ENCODE measurements around the gene PTMS. TPM values are rescaled to one million over a fixed set of nuclear protein-coding genes. Genes with fewer than 3 reads are reported as not detected.

PTMS gene
- total RNA-seq, 2 experiments from 2014 or later: 104 to 109 TPM

DNA sequence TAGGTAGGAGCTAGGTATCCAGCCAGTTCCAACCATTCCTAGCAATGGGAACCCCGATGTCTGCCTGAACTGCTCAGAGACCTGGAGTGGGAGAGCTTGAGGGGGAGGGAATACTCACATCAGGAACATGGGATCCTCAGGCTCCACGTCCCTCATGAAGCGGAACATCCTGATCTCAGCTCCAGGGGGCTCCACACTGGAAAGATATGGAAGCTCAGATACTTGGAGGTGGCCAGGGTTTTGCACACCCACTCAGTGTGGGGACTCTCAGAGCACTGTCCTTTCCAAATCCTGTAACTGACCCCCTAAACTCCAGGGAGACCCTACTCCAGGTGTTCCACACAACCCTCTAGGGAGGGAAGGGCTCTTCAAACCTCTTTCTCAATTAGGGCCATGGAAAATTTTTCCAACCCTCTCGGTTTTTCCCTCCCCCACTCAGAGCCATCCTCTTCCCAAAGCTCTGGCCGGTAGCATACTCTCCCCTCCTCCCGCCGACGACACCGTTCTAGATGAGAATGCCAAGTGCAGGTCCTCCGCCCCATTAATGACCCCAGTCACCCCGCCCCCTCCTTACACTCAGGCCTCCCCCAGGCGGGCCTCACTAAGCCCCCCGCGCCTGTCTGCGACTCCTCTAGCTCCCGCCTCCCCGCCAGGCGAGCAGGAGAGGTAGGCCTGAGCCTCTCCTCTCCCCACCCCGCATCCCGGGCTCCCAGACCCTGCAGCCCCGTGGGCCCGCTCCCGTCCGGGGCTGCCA is 13.8 kb upstream of the PTMS start:
- intact Hi-C loops (cut with micrococcal nuclease): loop anchor here (2.0 kb wide), 2 partner anchors 14 to 436 kb away; partner anchors contain the start of genes PEX5 and PTMS
- H3K27me3 Mint-ChIP-seq: no peaks in the 10 kb centered on the region
- H3K36me3 Mint-ChIP-seq: peaks cover 22% of the 10 kb centered on the region
- ChIA-PET CTCF (interaction anchor here (0.5 to 5.9 kb wide), 32 partner anchors 8 to 287 kb away, joined by 3 to 91 read pairs (median 10); partner anchors contain the start of genes CD4, CDCA3, COPS7A and GPR162), POLR2A (interaction anchor here (0.9 to 3.7 kb wide), 20 partner anchors 10 to 266 kb away, joined by 3 to 37 read pairs (median 4); partner anchors contain the start of genes CD4, CDCA3, COPS7A and GAPDH)
- no peaks in the 10 kb centered on the region for H3K9me3 Mint-ChIP-seq
- peaks cover 24% of the 10 kb centered on the region for H3K4me1 Mint-ChIP-seq (ENCODE audit: low read depth)
- peak overlapping the region; percentile 93 for H3K4me3 Mint-ChIP-seq
- peak overlapping the region; percentile 96 for H3K27ac Mint-ChIP-seq
- no peak for DNase-seq

DNA sequence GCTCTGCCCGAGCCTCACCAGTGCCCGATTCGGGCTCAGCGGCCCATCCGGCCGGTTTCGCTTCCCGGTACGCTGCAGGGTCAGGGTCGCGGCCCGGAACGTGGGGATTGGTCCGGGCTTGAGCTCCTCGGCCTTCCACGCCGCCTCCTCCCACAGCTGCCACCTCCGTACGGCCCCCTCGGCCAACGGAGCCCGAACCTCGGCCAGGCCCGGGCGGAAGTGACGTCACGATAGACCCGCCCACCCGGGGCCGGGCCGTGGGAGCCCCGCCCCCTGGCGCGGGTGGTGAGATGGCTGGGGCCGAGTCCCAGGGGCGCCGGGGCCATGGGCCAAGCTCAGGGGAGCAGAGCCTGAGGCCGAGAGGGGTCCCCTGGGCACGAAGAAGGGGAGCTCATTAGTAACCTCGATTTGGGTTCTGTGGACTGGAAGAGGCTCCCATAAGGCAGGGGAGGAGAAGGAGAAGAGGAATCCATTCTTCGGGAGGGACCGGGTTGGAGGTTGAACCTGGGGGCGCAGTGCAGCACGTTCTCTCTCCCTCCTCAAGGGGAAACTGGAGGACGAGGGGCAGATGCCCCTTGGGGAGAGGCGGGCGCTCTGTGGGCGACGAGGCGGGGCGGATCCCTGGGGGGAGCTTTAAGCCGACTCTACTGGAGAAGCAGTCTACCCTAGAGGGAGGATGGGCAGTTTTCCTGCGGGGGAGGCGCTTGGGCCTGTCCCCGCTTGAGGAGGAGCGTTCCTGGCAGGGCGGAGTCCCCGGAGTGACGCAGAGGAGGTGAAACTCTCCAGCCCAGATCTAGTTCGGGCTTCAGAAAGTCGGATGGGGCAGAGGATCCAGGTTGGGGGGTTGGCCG is 13.0 kb upstream of the PTMS start, which contains the start of gene MLF2:
MLF2 (minus strand) TSS at position 221 of the 851 bp plus-strand sequence. CDS start 807 bp downstream, outside the sequence.
- peaks cover 15% of the 10 kb centered on the region for H3K36me3 Mint-ChIP-seq
- DNase-seq: peak; percentile 99
- intact Hi-C loops (cut with micrococcal nuclease): loop anchor here (1.0 to 2.0 kb wide), 10 partner anchors 14 to 436 kb away; partner anchors contain the start of genes CD4, GPR162, PEX5 and PTMS
- POLR2A ChIA-PET: interaction anchor here (0.6 to 3.7 kb wide), 25 partner anchors 10 to 265 kb away, joined by 3 to 37 read pairs (median 4); partner anchors contain the start of genes CD4, CDCA3, COPS7A and GAPDH
- CTCF ChIA-PET: interaction anchor here (0.6 to 5.9 kb wide), 43 partner anchors 8 to 240 kb away, joined by 3 to 91 read pairs (median 5); partner anchors contain the start of genes CD4, CDCA3, COPS7A and GNB3
- H3K9me3 Mint-ChIP-seq: no peaks in the 10 kb centered on the region
- peak within 1 kb of the TSS; percentile 96 for H3K27ac Mint-ChIP-seq
- H3K4me3 Mint-ChIP-seq: peak within 1 kb of the TSS; percentile 93
- no peaks in the 10 kb centered on the region for H3K27me3 Mint-ChIP-seq
- H3K4me1 Mint-ChIP-seq (ENCODE audit: low read depth): peaks cover 24% of the 10 kb centered on the region

DNA sequence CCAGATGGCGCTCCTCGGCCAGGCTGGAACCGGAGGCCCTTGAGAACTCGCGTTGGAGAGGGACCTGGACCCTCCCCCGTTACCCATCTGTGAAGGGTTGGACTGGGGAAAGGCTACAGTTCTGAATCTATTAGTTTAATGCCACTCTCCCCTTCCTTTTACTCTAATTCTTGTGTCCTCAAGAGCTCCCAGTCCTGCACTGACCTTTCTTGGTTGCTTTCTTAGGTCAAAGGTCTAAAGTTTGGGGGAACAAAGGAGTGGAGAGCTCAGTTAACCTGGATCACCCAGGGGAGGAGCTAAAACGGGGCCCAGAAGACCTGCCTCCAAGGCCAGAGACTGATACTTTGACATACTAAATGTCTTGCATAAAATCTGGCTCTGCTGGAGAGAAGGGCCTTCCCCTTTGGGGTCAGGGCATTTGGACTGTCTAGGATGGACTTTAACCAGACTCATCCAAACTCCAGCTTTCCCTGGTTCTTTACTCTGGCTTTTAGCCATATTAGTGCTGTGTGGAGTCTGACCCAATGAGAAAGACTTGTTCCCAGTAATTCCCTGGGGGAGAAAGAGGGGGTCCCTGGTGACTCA is 12.3 kb upstream of the PTMS start:
- Mint-ChIP-seq H3K9me3 (no peaks in the 10 kb centered on the region), H3K4me1 (ENCODE audit: low read depth) (peaks cover 29% of the 10 kb centered on the region), H3K27me3 (no peaks in the 10 kb centered on the region), H3K36me3 (peaks cover 12% of the 10 kb centered on the region), H3K4me3 (peak overlapping the region; percentile 93), H3K27ac (peak overlapping the region; percentile 96)
- POLR2A ChIA-PET: interaction anchor here (0.6 to 3.7 kb wide), 16 partner anchors 10 to 119 kb away, joined by 3 to 37 read pairs (median 6); partner anchors contain the start of genes CD4, CDCA3, COPS7A and PTMS
- CTCF ChIA-PET: interaction anchor here (0.7 to 5.9 kb wide), 37 partner anchors 9 to 241 kb away, joined by 3 to 91 read pairs (median 6); partner anchors contain the start of genes CD4, CDCA3, COPS7A and GPR162
- no peak for DNase-seq
- intact Hi-C loops (cut with micrococcal nuclease): loop anchor here (1.0 to 2.0 kb wide), 10 partner anchors 13 to 435 kb away; partner anchors contain the start of genes CD4, GPR162, PEX5 and PTMS

DNA sequence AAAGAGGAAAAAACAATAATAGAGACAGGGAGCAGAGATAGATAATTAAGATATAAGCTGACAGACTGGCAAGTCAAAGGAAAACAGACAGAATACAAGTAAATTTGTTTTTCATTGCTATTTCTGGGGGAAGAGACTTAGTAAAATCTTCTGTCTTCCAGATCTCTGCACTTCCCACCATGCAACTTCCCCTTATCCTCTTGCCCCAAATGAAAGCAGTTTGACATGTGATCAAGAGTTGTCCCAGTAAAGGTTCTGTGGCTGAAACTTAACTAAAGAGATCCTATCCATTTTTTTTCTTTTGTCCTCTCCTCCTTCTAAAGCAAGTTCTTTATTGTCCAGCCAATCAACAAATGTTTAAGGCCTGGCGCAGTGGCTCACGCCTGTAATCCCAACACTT is 11.8 kb upstream of the PTMS start:
- Mint-ChIP-seq H3K9me3 (no peaks in the 10 kb centered on the region), H3K4me3 (no peak overlapping the region), H3K27me3 (no peaks in the 10 kb centered on the region), H3K36me3 (peaks cover 11% of the 10 kb centered on the region), H3K27ac (peak overlapping the region; percentile 10), H3K4me1 (ENCODE audit: low read depth) (peaks cover 29% of the 10 kb centered on the region)
- ChIA-PET CTCF (interaction anchor here (0.7 to 5.9 kb wide), 29 partner anchors 8 to 200 kb away, joined by 3 to 91 read pairs (median 11); partner anchors contain the start of genes CD4, CDCA3, COPS7A and GPR162), POLR2A (interaction anchor here (0.7 to 3.7 kb wide), 13 partner anchors 9 to 119 kb away, joined by 3 to 37 read pairs (median 6); partner anchors contain the start of genes CD4, CDCA3, PTMS and SPSB2)
- intact Hi-C loops (cut with micrococcal nuclease): no loop called here
- no peak for DNase-seq

DNA sequence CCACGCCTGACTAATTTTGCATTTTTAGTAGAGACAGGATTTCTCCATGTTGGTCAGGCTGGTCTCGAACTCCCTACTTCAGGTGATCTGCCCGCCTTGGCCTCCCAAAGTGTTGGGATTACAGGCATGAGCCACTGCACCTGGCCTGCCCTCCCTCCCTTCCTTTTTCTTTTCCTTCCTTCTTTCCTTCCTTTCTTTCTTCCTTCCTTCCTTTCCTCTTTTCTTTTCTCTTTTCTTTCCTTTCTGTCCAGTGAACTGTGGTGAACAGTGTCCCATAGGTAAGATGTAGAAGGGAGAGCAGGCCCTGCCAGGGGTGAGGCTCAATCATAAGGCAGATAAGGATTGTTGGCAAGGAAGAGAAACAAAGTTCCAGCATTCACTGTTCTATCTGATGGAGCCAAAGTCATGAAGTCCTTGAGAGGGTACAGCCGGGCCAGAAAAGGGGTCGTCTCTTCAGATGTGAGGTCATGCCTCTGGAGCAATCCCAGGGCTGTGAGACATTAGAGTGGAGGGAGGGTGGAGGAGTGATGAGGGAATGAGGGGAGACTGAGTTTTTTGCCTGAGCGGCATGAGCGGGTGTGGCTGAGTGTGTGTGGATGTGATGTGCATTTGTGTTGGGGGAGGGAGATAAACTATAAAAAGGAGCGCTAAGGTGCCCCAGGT is 9.0 kb upstream of the PTMS start:
- no peak for DNase-seq
- H3K4me1 Mint-ChIP-seq (ENCODE audit: low read depth): peaks cover 14% of the 10 kb centered on the region
- H3K4me3 Mint-ChIP-seq: no peak overlapping the region
- peaks cover 2% of the 10 kb centered on the region for H3K36me3 Mint-ChIP-seq
- intact Hi-C loops (cut with micrococcal nuclease): no loop called here
- ChIA-PET POLR2A (no interaction called here), CTCF (interaction anchor here (1.0 to 5.9 kb wide), 5 partner anchors 10 to 79 kb away, joined by 3 to 72 read pairs (median 4); partner anchors contain the start of gene PTMS)
- H3K27ac Mint-ChIP-seq: no peak overlapping the region
- H3K27me3 Mint-ChIP-seq: no peaks in the 10 kb centered on the region
- H3K9me3 Mint-ChIP-seq: no peaks in the 10 kb centered on the region

DNA sequence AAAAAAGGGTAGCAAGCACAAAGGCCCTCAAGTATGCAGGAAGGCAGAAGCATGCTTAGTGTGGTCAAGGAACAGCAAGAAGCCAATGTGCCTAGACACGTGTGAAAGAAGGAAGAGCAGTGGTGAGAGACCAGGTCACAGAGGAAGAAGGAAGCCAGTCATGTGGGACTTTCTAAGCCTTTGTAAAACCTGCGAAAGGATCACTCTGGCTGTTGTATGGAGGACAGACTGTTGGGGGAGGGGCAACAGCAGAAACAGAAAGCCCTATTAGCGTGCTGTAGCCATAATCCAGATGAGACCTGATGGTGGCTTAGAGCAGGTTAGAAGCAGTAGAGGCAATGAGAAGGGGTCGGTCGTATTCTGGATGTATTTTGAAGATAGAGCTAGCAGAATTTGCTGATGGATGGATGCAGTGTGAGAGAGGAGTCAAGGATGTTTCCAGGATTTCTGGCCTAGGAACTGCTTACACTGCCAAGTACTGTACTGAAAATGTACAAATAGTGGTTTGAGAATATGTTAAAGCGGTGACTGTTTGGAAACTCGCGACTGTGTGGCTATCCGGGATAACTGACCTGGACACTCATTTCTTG is 7.6 kb upstream of the PTMS start:
- Mint-ChIP-seq H3K27me3 (no peaks in the 10 kb centered on the region), H3K4me3 (no peak overlapping the region), H3K36me3 (no peaks in the 10 kb centered on the region), H3K27ac (no peak overlapping the region), H3K4me1 (ENCODE audit: low read depth) (peaks cover 10% of the 10 kb centered on the region), H3K9me3 (no peaks in the 10 kb centered on the region)
- POLR2A ChIA-PET: no interaction called here
- DNase-seq: no peak
- CTCF ChIA-PET: interaction anchor here (0.5 to 1.9 kb wide), 7 partner anchors 8 to 78 kb away, joined by 3 to 9 read pairs (median 4); partner anchors contain the start of genes P3H3 and PTMS
- intact Hi-C loops (cut with micrococcal nuclease): no loop called here

DNA sequence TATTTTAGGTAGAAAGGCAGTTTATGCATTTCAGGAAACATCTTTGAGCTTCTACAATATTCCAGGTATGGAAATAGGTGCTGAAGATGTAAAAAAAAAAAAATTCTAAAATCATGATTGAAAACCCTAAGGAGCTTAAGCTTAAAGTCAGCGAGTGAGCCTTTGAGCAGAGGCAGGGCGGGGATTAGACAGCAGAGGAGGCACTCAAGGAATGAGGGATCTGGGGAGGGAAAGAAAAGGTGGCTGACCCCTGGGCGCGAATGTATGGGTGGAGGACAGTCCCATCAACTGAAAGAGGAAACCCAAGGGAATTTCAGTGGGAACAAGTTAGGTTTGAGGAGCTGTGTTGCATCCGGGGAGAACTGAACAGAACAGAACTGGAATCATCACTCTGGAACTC is 6.4 kb upstream of the PTMS start:
- no peak for DNase-seq
- POLR2A ChIA-PET: no interaction called here
- intact Hi-C loops (cut with micrococcal nuclease): no loop called here
- no peaks in the 10 kb centered on the region for H3K36me3 Mint-ChIP-seq
- CTCF ChIA-PET: interaction anchor here (1.0 to 1.4 kb wide), 4 partner anchors 8 to 76 kb away, joined by 3 to 5 read pairs (median 4); no protein-coding TSS in a partner anchor
- peaks cover 8% of the 10 kb centered on the region for H3K27me3 Mint-ChIP-seq
- H3K4me1 Mint-ChIP-seq (ENCODE audit: low read depth): peaks cover 13% of the 10 kb centered on the region
- no peak overlapping the region for H3K4me3 Mint-ChIP-seq
- no peaks in the 10 kb centered on the region for H3K9me3 Mint-ChIP-seq
- no peak overlapping the region for H3K27ac Mint-ChIP-seq

DNA sequence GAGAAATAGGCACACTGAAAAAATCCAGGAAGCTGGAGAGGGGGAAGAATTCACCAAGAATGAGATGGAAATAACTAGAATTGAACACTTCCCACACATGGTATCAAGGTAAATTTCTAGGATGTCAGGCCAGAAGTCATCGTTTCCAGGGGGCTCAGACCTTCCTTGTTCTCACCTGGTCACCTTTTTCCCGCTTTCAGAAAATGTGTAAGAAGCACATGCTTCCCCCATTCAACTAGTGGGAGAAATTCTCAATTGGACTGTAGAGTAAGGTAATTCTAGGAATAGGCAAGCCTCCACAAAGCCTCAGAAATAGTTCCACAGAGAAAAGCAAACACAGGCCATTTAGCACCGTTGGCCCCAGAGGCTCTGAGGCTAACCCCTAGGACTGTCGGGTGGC is 2.8 kb upstream of the PTMS start:
- DNase-seq: no peak
- Mint-ChIP-seq H3K27ac (no peak overlapping the region), H3K9me3 (no peaks in the 10 kb centered on the region), H3K4me3 (no peak overlapping the region), H3K36me3 (peaks cover 5% of the 10 kb centered on the region), H3K4me1 (ENCODE audit: low read depth) (peaks cover 28% of the 10 kb centered on the region), H3K27me3 (peaks cover 23% of the 10 kb centered on the region)
- intact Hi-C loops (cut with micrococcal nuclease): no loop called here
- POLR2A ChIA-PET: interaction anchor here (1.3 kb wide), 1 partner anchor 9 kb away, joined by 3 read pairs; no protein-coding TSS in a partner anchor
- CTCF ChIA-PET: interaction anchor here (0.7 to 1.4 kb wide), 3 partner anchors 9 to 40 kb away, joined by 3 to 5 read pairs (median 3); partner anchors contain the start of gene COPS7A

DNA sequence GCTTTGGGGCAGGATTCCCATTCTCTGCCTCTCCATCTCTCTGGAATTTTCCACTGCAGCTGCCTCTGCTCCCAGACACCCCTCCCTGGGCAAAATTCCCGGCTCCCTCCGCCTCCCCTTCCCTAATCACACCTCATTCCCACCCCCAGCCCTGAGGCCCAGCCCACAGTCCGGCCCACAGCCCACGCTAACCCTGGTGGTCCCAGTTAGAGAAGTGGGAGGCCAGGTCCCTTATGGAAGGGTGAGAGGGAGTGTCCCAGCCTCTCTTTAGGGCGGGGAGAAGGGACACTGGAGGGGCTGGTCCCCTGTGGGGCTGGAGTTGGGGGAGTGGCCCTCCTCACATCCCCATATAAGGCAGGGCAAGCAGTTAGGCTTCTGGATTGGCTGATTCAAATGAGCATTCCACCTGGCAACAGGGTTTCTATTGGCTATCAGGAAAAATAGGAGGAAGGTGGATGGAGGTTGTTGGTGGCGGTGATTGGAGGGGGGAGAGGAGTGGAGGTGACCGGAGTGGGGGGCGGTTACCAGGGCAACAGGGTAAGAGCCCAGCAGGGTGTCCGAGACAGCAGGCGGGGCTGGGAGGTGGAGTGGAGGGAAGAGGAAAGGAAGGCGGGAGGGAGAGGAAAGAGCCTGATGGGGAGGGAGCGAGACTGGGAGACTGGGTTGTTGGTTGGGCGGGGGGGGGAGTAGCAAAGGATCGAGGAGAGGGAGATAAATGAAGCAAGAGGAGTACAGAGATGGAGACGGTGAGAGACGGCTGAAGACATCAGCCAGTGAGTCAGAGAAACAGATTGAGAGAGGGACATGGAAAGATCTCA is 1.9 kb upstream of the PTMS start:
- ChIA-PET CTCF (interaction anchor here (0.7 to 4.1 kb wide), 4 partner anchors 11 to 41 kb away, joined by 3 to 80 read pairs (median 27); partner anchors contain the start of genes COPS7A and MLF2), POLR2A (interaction anchor here (1.3 kb wide), 1 partner anchor 10 kb away, joined by 3 read pairs; no protein-coding TSS in a partner anchor)
- H3K27ac Mint-ChIP-seq: no peak overlapping the region
- no peaks in the 10 kb centered on the region for H3K9me3 Mint-ChIP-seq
- H3K27me3 Mint-ChIP-seq: peaks cover 24% of the 10 kb centered on the region
- peak overlapping the region; percentile 40 for H3K4me3 Mint-ChIP-seq
- intact Hi-C loops (cut with micrococcal nuclease): loop anchor here (1.0 kb wide), 2 partner anchors 16 to 28 kb away; no protein-coding TSS in a partner anchor
- peak; percentile 72 for DNase-seq
- H3K36me3 Mint-ChIP-seq: peaks cover 5% of the 10 kb centered on the region
- peaks cover 29% of the 10 kb centered on the region for H3K4me1 Mint-ChIP-seq (ENCODE audit: low read depth)
